Measurements from ENCODE around the gene OPN4.
A peak's percentile ranks its signal among the peaks of the same experiment; 100 is the strongest.
"Not testable (repeated sequence)": the region's sequence is repeated elsewhere in the genome, so short reads cannot be mapped to it uniquely, and the experiment has no call there.

The OPN4 gene

GRCh38 chr10:86654411-86655172 is at the start of gene OPN4:
OPN4 (plus strand) TSS chr10:86654547; CDS start chr10:86654784, 237 bp downstream.
- DNase-seq (ENCODE audit: low read depth) = no peak

GRCh38 chr10:86607674-86608073 is 46.7 kb upstream of the OPN4 start:
- DNase-seq (ENCODE audit: low read depth) = no peak

GRCh38 chr10:86609920-86610319 is 44.4 kb upstream of the OPN4 start:
- DNase-seq (ENCODE audit: low read depth) = no peak

- DNase-seq (ENCODE audit: low read depth) = no peak
These were observed 43.0 kb upstream of the OPN4 start for GRCh38 chr10:86611386-86611785.

GRCh38 chr10:86613096-86613495 is 41.3 kb upstream of the OPN4 start:
- no peak for DNase-seq (ENCODE audit: low read depth)

GRCh38 chr10:86613905-86614304 is 40.4 kb upstream of the OPN4 start:
- DNase-seq (ENCODE audit: low read depth) = no peak

- no peak for DNase-seq (ENCODE audit: low read depth)
These were observed 39.5 kb upstream of the OPN4 start for GRCh38 chr10:86614853-86615252.

GRCh38 chr10:86617278-86617677 is 37.1 kb upstream of the OPN4 start:
- not testable (repeated sequence) for DNase-seq (ENCODE audit: low read depth)

- no peak for DNase-seq (ENCODE audit: low read depth)
These were observed 26.0 kb upstream of the OPN4 start for GRCh38 chr10:86628311-86628710.

- no peak for DNase-seq (ENCODE audit: low read depth)
These were observed 24.3 kb upstream of the OPN4 start for GRCh38 chr10:86630079-86630478.

GRCh38 chr10:86632009-86632800 is 22.1 kb upstream of the OPN4 start:
- DNase-seq (ENCODE audit: low read depth) = no peak

GRCh38 chr10:86632951-86633350 is 21.4 kb upstream of the OPN4 start:
- DNase-seq (ENCODE audit: low read depth) = no peak

GRCh38 chr10:86635402-86635801 is 18.9 kb upstream of the OPN4 start:
- DNase-seq (ENCODE audit: low read depth) = peak; percentile 63

- DNase-seq (ENCODE audit: low read depth) = no peak
These were observed 18.0 kb upstream of the OPN4 start for GRCh38 chr10:86636311-86636710.

GRCh38 chr10:86642021-86642420 is 12.3 kb upstream of the OPN4 start:
- no peak for DNase-seq (ENCODE audit: low read depth)

- DNase-seq (ENCODE audit: low read depth) = no peak
These were observed 11.8 kb upstream of the OPN4 start for GRCh38 chr10:86642499-86642898.

GRCh38 chr10:86644152-86644793 is 10.1 kb upstream of the OPN4 start:
- no peak for DNase-seq (ENCODE audit: low read depth)

GRCh38 chr10:86644794-86645445 is 9.4 kb upstream of the OPN4 start:
- DNase-seq (ENCODE audit: low read depth) = no peak

- not testable (repeated sequence) for DNase-seq (ENCODE audit: low read depth)
These were observed 8.7 kb upstream of the OPN4 start for GRCh38 chr10:86645621-86646165.

- no peak for DNase-seq (ENCODE audit: low read depth)
These were observed 7.8 kb upstream of the OPN4 start for GRCh38 chr10:86646532-86646931.

- DNase-seq (ENCODE audit: low read depth) = no peak
These were observed 7.4 kb upstream of the OPN4 start for GRCh38 chr10:86646933-86647332.

Data from GM04504 (cell line).